ENCODE measurements around the gene TBL1XR1. TPM values are rescaled to one million over a fixed set of nuclear protein-coding genes. Genes with fewer than 3 reads are reported as not detected.

TBL1XR1 gene
- total RNA-seq, 6 experiments from 2014 or later, result 32.6 to 80.6 (median 56.2) TPM

DNA sequence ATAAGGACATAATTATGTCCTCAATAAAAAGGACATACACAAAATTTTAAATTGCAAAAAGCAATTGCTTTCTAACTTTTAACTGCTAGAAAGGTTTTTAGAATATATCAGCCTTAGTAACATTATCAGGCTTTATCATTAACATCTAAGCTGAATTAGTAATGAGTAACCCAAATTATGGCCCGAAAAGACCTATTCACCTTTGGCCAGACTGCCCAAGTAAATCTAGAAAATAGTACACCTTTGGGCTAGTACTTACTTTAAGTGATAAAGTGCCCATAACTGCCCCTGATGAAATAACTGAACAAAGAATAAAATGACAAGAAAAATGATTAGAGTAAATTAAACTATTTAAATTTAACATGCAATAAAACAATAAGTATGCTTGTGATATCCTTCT lies 117.2 kb downstream of the TBL1XR1 start:
- 6% methylated on average over 1 of the region's 1 CpG for WGBS (ENCODE audit: insufficient coverage, low coverage, low lambda C conversion rate, missing lambda C conversion rate)
- Histone ChIP-seq H3K27ac (no peak overlapping the region), H3K4me1 (peaks cover 0 to 7% (median 0%) of the 10 kb centered on the region in 4 donors), H3K27me3 (no peaks in the 10 kb centered on the region), H3K9me3 (no peaks in the 10 kb centered on the region), H3K36me3 (no peaks in the 10 kb centered on the region), H3K4me3 (no peak overlapping the region)
- ATAC-seq (peak; percentile 86 to 90 (median 88)), DNase-seq (no peak)
- intact Hi-C loops (cut with DNase I), result no loop called here
- TF ChIP-seq POLR2A (IDR thresholded peaks at IDR 0.05) (no peak), CTCF (IDR thresholded peaks at IDR 0.05) (no peak)

GRCh38 chr3:177079684-177080083 lies 117.6 kb downstream of the TBL1XR1 start:
- Histone ChIP-seq H3K4me3 (no peak overlapping the region), H3K4me1 (peaks cover 0 to 7% (median 0%) of the 10 kb centered on the region in 4 donors), H3K27ac (no peak overlapping the region), H3K27me3 (no peaks in the 10 kb centered on the region), H3K9me3 (no peaks in the 10 kb centered on the region), H3K36me3 (no peaks in the 10 kb centered on the region)
- 31% methylated on average over 1 of the region's 1 CpG for WGBS (ENCODE audit: insufficient coverage, low coverage, low lambda C conversion rate, missing lambda C conversion rate)
- DNase-seq (no peak), ATAC-seq (peak; percentile 40 to 52 (median 46))
- intact Hi-C loops (cut with DNase I), result no loop called here
- TF ChIP-seq CTCF (IDR thresholded peaks at IDR 0.05) (no peak), POLR2A (IDR thresholded peaks at IDR 0.05) (no peak)

GRCh38 chr3:177071496-177072156 lies 125.7 kb downstream of the TBL1XR1 start:
- H3K27me3 ChIP-seq, result no peaks in the 10 kb centered on the region
- no peak overlapping the region for H3K27ac ChIP-seq
- TF ChIP-seq CTCF (IDR thresholded peaks at IDR 0.05) (no peak), POLR2A (IDR thresholded peaks at IDR 0.05) (no peak)
- intact Hi-C loops (cut with DNase I), result no loop called here
- no peak overlapping the region for H3K4me3 ChIP-seq
- H3K9me3 ChIP-seq, result no peaks in the 10 kb centered on the region
- ATAC-seq, result no peak
- no peaks in the 10 kb centered on the region for H3K36me3 ChIP-seq
- DNase-seq, result no peak
- H3K4me1 ChIP-seq, result no peaks in the 10 kb centered on the region
- 79% methylated on average over 4 of the region's 4 CpGs for WGBS (ENCODE audit: insufficient coverage, low coverage, low lambda C conversion rate, missing lambda C conversion rate)

DNA sequence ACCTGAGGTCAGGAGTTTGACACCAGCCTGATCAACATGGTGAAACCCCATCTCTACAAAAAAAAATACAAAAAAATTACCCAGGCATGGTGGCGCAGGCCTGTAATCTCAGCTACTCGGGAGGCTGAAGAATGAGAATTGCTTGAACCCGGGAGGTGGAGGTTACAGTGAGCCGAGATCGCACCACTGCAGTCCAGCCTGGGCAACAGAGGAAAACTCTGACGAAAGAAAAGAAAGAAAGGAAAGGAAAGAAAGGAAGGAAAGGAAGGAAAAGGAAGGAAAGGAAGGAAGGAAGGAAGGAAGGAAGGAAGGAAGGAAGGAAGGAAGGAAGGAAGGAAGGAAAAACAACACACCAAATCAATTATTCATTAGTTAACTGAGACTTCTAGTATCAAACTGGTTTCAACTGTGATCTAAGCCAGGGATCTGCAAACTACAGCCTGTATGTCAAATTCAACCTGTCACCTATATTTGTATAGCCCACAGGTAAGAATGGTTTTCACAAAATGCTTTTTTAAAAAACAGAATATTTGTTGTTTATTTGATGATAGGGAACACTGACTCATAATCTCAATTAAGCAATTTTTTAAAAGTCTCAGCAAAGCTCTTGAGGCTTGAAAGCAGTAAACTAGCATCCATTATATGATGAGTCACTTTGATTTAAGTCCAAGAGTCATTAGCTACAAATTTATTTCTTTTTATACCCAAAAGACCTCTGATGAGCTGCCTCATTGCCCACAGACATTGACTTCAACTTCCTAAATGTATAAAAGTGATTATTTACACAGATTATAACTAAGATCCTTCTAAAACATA lies 127.6 kb downstream of the TBL1XR1 start:
- TF ChIP-seq POLR2A (IDR thresholded peaks at IDR 0.05), result no peak
- TF ChIP-seq CTCF (IDR thresholded peaks at IDR 0.05), result no peak
- intact Hi-C loops (cut with DNase I), result no loop called here
- Histone ChIP-seq H3K36me3 (no peaks in the 10 kb centered on the region), H3K4me3 (no peak overlapping the region), H3K4me1 (peaks cover 0 to 7% (median 2%) of the 10 kb centered on the region in 4 donors), H3K27me3 (no peaks in the 10 kb centered on the region), H3K9me3 (no peaks in the 10 kb centered on the region), H3K27ac (no peak overlapping the region)
- ATAC-seq (no peak), DNase-seq (no peak)
- 95% methylated on average over 6 of the region's 6 CpGs for WGBS (ENCODE audit: insufficient coverage, low coverage, low lambda C conversion rate, missing lambda C conversion rate)
